ENCODE measurements around the gene SBF2. TPM values are rescaled to one million over a fixed set of nuclear protein-coding genes. Genes with fewer than 3 reads are reported as not detected.

The SBF2 gene
- total and polyA plus RNA-seq, 2 of the 13 experiments (the other 11 are each of a cell fraction or from before 2014, with no cell fraction given) = 24.0 to 45.8 TPM

- TF ChIP-seq SRF (IDR thresholded peaks at IDR 0.05; ENCODE audit: low read depth, low read length) = no peak
- TF ChIP-seq ARNT2 (CRISPR knock-in tag; IDR thresholded peaks at IDR 0.05; ENCODE audit: low read depth) = no peak
- TF ChIP-seq STAT5B (CRISPR knock-in tag; IDR thresholded peaks at IDR 0.05) = no peak
- TF ChIP-seq, protein P1, sequence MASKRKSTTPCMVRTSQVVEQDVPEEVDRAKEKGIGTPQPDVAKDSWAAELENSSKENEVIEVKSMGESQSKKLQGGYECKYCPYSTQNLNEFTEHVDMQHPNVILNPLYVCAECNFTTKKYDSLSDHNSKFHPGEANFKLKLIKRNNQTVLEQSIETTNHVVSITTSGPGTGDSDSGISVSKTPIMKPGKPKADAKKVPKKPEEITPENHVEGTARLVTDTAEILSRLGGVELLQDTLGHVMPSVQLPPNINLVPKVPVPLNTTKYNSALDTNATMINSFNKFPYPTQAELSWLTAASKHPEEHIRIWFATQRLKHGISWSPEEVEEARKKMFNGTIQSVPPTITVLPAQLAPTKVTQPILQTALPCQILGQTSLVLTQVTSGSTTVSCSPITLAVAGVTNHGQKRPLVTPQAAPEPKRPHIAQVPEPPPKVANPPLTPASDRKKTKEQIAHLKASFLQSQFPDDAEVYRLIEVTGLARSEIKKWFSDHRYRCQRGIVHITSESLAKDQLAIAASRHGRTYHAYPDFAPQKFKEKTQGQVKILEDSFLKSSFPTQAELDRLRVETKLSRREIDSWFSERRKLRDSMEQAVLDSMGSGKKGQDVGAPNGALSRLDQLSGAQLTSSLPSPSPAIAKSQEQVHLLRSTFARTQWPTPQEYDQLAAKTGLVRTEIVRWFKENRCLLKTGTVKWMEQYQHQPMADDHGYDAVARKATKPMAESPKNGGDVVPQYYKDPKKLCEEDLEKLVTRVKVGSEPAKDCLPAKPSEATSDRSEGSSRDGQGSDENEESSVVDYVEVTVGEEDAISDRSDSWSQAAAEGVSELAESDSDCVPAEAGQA (IDR thresholded peaks at IDR 0.05; ENCODE audit: low read depth) = no peak
- TF ChIP-seq, protein P1 (CRISPR knock-in tag; IDR thresholded peaks at IDR 0.05; ENCODE audit: borderline replicate concordance) = no peak
- no peak for TF ChIP-seq U2AF1 (optimal IDR thresholded peaks at IDR 0.05; ENCODE audit: low read depth, low read length)
- no peak; the same call in 1 of the 2 replicates for TF ChIP-seq SMC3 (IDR thresholded peaks at IDR 0.05; ENCODE audit: low read length)
- peak; percentile 34; the same call in 1 of the 2 replicates for TF ChIP-seq IRF2 (CRISPR knock-in tag; IDR thresholded peaks at IDR 0.05)
- TF ChIP-seq ZIK1 (CRISPR knock-in tag; IDR thresholded peaks at IDR 0.05; ENCODE audit: borderline replicate concordance, low read depth) = no peak
- TF ChIP-seq CBFB (CRISPR knock-in tag; IDR thresholded peaks at IDR 0.05) = no peak
- TF ChIP-seq ZNF670 (CRISPR knock-in tag; IDR thresholded peaks at IDR 0.05; ENCODE audit: borderline replicate concordance) = no peak
- TF ChIP-seq ZNF333 (CRISPR knock-in tag; IDR thresholded peaks at IDR 0.05; ENCODE audit: borderline replicate concordance) = no peak
- no peak for TF ChIP-seq ZNF329 (CRISPR knock-in tag; IDR thresholded peaks at IDR 0.05; ENCODE audit: low read depth)
- no peak for TF ChIP-seq ZNF451 (CRISPR knock-in tag; IDR thresholded peaks at IDR 0.05)
- TF ChIP-seq CTCF (CRISPR knock-in tag; IDR thresholded peaks at IDR 0.05) = no peak
- no peak for TF ChIP-seq MAFG (CRISPR knock-in tag; IDR thresholded peaks at IDR 0.05)
- peak; percentile 51; the same call in 1 of the 2 replicates for TF ChIP-seq SMAD3 (CRISPR knock-in tag; IDR thresholded peaks at IDR 0.05)
- TF ChIP-seq ERF (CRISPR knock-in tag; IDR thresholded peaks at IDR 0.05) = no peak; the same call in 1 of the 2 replicates
These were observed 8.7 kb downstream of the SBF2 start (continued) for GRCh38 chr11:10285148-10285802.
